ENCODE results near the gene EYA2.

DNA sequence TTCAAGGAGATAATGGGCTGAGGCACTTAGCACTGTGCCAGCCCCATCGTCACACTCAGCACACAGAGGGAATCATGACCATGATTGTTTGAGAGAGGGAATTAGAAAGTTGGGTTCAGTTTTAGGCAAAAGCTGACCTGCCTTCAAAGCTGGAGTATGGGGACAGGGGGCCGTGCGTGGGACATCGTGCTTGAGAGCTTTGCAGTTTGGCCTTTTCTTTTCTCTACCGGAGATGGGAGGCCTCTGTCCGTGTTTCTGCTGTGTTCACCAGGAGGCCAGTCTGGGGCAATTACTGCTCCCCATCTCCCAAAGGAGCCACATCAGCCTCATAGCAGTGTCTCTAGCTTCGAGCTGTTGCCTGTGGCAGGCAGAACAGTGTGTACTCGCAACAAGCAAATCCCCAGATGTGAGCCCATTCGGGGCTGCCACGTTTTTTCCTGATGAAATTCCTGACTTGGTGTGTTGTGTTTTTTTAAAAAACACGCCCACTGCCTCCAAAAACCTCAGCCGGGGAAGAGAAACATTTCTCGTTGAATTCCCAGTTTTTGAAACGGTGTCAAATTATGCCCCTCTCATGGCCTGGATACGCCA, 20.2 kb downstream of the EYA2 start:
- TF ChIP-seq, protein P1, sequence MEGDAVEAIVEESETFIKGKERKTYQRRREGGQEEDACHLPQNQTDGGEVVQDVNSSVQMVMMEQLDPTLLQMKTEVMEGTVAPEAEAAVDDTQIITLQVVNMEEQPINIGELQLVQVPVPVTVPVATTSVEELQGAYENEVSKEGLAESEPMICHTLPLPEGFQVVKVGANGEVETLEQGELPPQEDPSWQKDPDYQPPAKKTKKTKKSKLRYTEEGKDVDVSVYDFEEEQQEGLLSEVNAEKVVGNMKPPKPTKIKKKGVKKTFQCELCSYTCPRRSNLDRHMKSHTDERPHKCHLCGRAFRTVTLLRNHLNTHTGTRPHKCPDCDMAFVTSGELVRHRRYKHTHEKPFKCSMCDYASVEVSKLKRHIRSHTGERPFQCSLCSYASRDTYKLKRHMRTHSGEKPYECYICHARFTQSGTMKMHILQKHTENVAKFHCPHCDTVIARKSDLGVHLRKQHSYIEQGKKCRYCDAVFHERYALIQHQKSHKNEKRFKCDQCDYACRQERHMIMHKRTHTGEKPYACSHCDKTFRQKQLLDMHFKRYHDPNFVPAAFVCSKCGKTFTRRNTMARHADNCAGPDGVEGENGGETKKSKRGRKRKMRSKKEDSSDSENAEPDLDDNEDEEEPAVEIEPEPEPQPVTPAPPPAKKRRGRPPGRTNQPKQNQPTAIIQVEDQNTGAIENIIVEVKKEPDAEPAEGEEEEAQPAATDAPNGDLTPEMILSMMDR (IDR thresholded peaks at IDR 0.05; ENCODE audit: extremely low read depth in 1 of 2, insufficient read depth in 1 of 2, low read depth in 1 of 2, low read length in 2 of 2), result no peak
- TF ChIP-seq POLR2A (IDR thresholded peaks at IDR 0.05; ENCODE audit: low read depth, low read length) (no peak), EZH2 (IDR thresholded peaks at IDR 0.05; ENCODE audit: borderline replicate concordance, low read depth, low read length, severe bottlenecking) (no peak), GATA2 (IDR thresholded peaks at IDR 0.05; ENCODE audit: insufficient read depth, insufficient read length, low read depth, low read length) (no peak), POLR2AphosphoS5 (IDR thresholded peaks at IDR 0.05; ENCODE audit: insufficient read depth, low read depth, low read length) (no peak), JUN (IDR thresholded peaks at IDR 0.05; ENCODE audit: borderline replicate concordance, insufficient read depth, insufficient read length, low read depth) (no peak), MYC (IDR thresholded peaks at IDR 0.05; ENCODE audit: low read depth, low read length) (no peak), FOS (IDR thresholded peaks at IDR 0.05; ENCODE audit: borderline replicate concordance, insufficient read depth, low read length) (no peak)
- TF ChIP-seq, protein P2, sequence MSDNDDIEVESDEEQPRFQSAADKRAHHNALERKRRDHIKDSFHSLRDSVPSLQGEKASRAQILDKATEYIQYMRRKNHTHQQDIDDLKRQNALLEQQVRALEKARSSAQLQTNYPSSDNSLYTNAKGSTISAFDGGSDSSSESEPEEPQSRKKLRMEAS (IDR thresholded peaks at IDR 0.05; ENCODE audit: insufficient read depth, insufficient read length), result no peak

All from endothelial cell of umbilical vein (primary cell).